GM23248 (cell line): ENCODE results near the gene INAFM2.

ENCODE experiments used
- EZH2 ChIP-seq: fragments of 200-600 bp; sonication (generic); IDR thresholded peaks from 2 replicates; pipeline ENCODE4 v1.6.1; 2018; ENCODE audit warnings: antibody characterized with exemption, mild to moderate bottlenecking; ENCODE audit not compliant: insufficient read depth, poor library complexity, severe bottlenecking
- EZH2phosphoT487 ChIP-seq: fragments of 200-600 bp; sonication (generic); IDR thresholded peaks from 2 replicates; pipeline ENCODE4 v1.6.1; 2018; ENCODE audit warnings: antibody characterized with exemption, moderate library complexity, mild to moderate bottlenecking, low read depth; ENCODE audit not compliant: insufficient read depth

GRCh38 chr15:40295877-40296560 lies 27.5 kb upstream of the INAFM2 start:
- no peak for TF ChIP-seq EZH2phosphoT487
- TF ChIP-seq EZH2: no peak
